ENCODE results near the gene IQGAP1. TPM values are rescaled to one million over a fixed set of nuclear protein-coding genes. Genes with fewer than 3 reads are reported as not detected.

IQGAP1 gene
- total RNA-seq, 1 donor from 2014 or later: 80.4 TPM

GRCh38 chr15:90419206-90419605 lies 31.2 kb downstream of the IQGAP1 start:
- H3K27me3 Mint-ChIP-seq: no peaks in the 10 kb centered on the region
- peaks cover 30% of the 10 kb centered on the region for H3K4me1 Mint-ChIP-seq (ENCODE audit: unreplicated experiment)
- no peak for TF ChIP-seq CTCF (conservative IDR thresholded peaks at IDR 0.05)
- no peak overlapping the region for H3K27ac Mint-ChIP-seq
- DNase-seq (ENCODE audit: extremely low spot score, unreplicated experiment): no peak
- peaks cover 4% of the 10 kb centered on the region for H3K9me3 Mint-ChIP-seq
- H3K36me3 Mint-ChIP-seq: peaks cover 16% of the 10 kb centered on the region
- no peak overlapping the region for H3K4me3 Mint-ChIP-seq

- H3K27ac Mint-ChIP-seq: peak overlapping the region; percentile 42
- H3K36me3 Mint-ChIP-seq: peaks cover 16% of the 10 kb centered on the region
- peaks cover 28% of the 10 kb centered on the region for H3K4me1 Mint-ChIP-seq (ENCODE audit: unreplicated experiment)
- no peak for TF ChIP-seq CTCF (conservative IDR thresholded peaks at IDR 0.05)
- peak overlapping the region; percentile 25 for H3K4me3 Mint-ChIP-seq
- no peak for DNase-seq (ENCODE audit: extremely low spot score, unreplicated experiment)
- H3K27me3 Mint-ChIP-seq: no peaks in the 10 kb centered on the region
- no peaks in the 10 kb centered on the region for H3K9me3 Mint-ChIP-seq
Measured at GRCh38 chr15:90419738-90420406, 31.8 kb downstream of the IQGAP1 start.

GRCh38 chr15:90420451-90420850 lies 32.4 kb downstream of the IQGAP1 start:
- no peak for TF ChIP-seq CTCF (conservative IDR thresholded peaks at IDR 0.05)
- DNase-seq (ENCODE audit: extremely low spot score, unreplicated experiment): no peak
- H3K36me3 Mint-ChIP-seq: peaks cover 16% of the 10 kb centered on the region
- no peaks in the 10 kb centered on the region for H3K27me3 Mint-ChIP-seq
- H3K4me3 Mint-ChIP-seq: peak overlapping the region; percentile 11
- peak overlapping the region; percentile 42 for H3K27ac Mint-ChIP-seq
- H3K9me3 Mint-ChIP-seq: no peaks in the 10 kb centered on the region
- H3K4me1 Mint-ChIP-seq (ENCODE audit: unreplicated experiment): peaks cover 30% of the 10 kb centered on the region

GRCh38 chr15:90421527-90421926 lies 33.5 kb downstream of the IQGAP1 start:
- TF ChIP-seq CTCF (conservative IDR thresholded peaks at IDR 0.05): no peak
- H3K27me3 Mint-ChIP-seq: no peaks in the 10 kb centered on the region
- peaks cover 38% of the 10 kb centered on the region for H3K4me1 Mint-ChIP-seq (ENCODE audit: unreplicated experiment)
- H3K4me3 Mint-ChIP-seq: no peak overlapping the region
- peaks cover 16% of the 10 kb centered on the region for H3K36me3 Mint-ChIP-seq
- no peaks in the 10 kb centered on the region for H3K9me3 Mint-ChIP-seq
- DNase-seq (ENCODE audit: extremely low spot score, unreplicated experiment): no peak
- H3K27ac Mint-ChIP-seq: no peak overlapping the region

GRCh38 chr15:90422043-90422442 lies 34.0 kb downstream of the IQGAP1 start:
- DNase-seq (ENCODE audit: extremely low spot score, unreplicated experiment): no peak
- no peak for TF ChIP-seq CTCF (conservative IDR thresholded peaks at IDR 0.05)
- Mint-ChIP-seq H3K4me3 (no peak overlapping the region), H3K36me3 (peaks cover 12% of the 10 kb centered on the region), H3K9me3 (no peaks in the 10 kb centered on the region), H3K27ac (peak overlapping the region; percentile 9), H3K27me3 (no peaks in the 10 kb centered on the region), H3K4me1 (ENCODE audit: unreplicated experiment) (peaks cover 38% of the 10 kb centered on the region)

All from type B pancreatic cell (in vitro differentiated cells).